Fibroblast of the aortic adventitia (primary cell): ENCODE results near the gene CAMTA1. TPM values are rescaled to one million over a fixed set of nuclear protein-coding genes. Genes with fewer than 3 reads are reported as not detected.
A peak's percentile ranks its signal among the peaks of the same experiment; 100 is the strongest.

Experiments used
- DNase-seq: peaks from one replicate; pipeline ENCODE4 v3.0.0-alpha.2; 2010; ENCODE audit warnings: low read depth
- H3K4me3 ChIP-seq: 2 replicates; pipeline ENCODE4 v1.5.1; 2011; ENCODE audit warnings: low read depth, mild to moderate bottlenecking, control low read depth, low read length, moderate library complexity
- CTCF ChIP-seq: IDR thresholded peaks from 2 replicates; pipeline ENCODE4 v1.5.1; 2011; ENCODE audit warnings: mild to moderate bottlenecking, low read length, control low read depth, inconsistent platforms; ENCODE audit not compliant: insufficient read depth
- total RNA-seq: library from RNA; depleted of rRNA; stranded (reverse); fragments of >200 nt; gene quantifications from 2 replicates; pipeline ENCODE4 v1.2.3, GENCODE V29; 2012; ENCODE audit warnings: low replicate concordance

The CAMTA1 gene
- total RNA-seq, 1 donor = 91.9 TPM

- TF ChIP-seq CTCF = no peak
- no peak overlapping the region for H3K4me3 ChIP-seq
- DNase-seq = no peak
Measured at GRCh38 chr1:6867321-6867720, 82.1 kb downstream of the CAMTA1 start.

GRCh38 chr1:6867729-6868659 is 82.7 kb downstream of the CAMTA1 start:
- DNase-seq = no peak
- H3K4me3 ChIP-seq = no peak overlapping the region
- no peak for TF ChIP-seq CTCF

GRCh38 chr1:6868660-6869380 is 83.6 kb downstream of the CAMTA1 start:
- TF ChIP-seq CTCF = no peak
- DNase-seq = no peak
- H3K4me3 ChIP-seq = no peak overlapping the region

GRCh38 chr1:6869545-6869944 is 84.3 kb downstream of the CAMTA1 start:
- no peak overlapping the region for H3K4me3 ChIP-seq
- no peak for DNase-seq
- TF ChIP-seq CTCF = no peak

GRCh38 chr1:6870086-6870485 is 84.8 kb downstream of the CAMTA1 start:
- no peak for DNase-seq

GRCh38 chr1:6870571-6870970 is 85.3 kb downstream of the CAMTA1 start:
- no peak for TF ChIP-seq CTCF
- peak; percentile 24 for DNase-seq
- H3K4me3 ChIP-seq = no peak overlapping the region

More at GRCh38 chr1:6870086-6870485, 84.8 kb downstream of the CAMTA1 start:
- no peak overlapping the region for H3K4me3 ChIP-seq
- TF ChIP-seq CTCF = no peak
